Upper lobe of right lung (tissue), 1 donor: Measurements from ENCODE around the gene COL13A1. TPM values are rescaled to one million over a fixed set of nuclear protein-coding genes. Genes with fewer than 3 reads are reported as not detected.

ENCODE experiments used
- ATAC-seq: fragments of 200-7000 bp; cut with Tn5 transposase; one replicate; pipeline ENCODE4 v1.9.1; 2020; ENCODE audit warnings: mild to moderate bottlenecking, moderate library complexity
- DNase-seq: peaks from one replicate; pipeline ENCODE4 v3.0.0-alpha.2; 2020
- H3K27ac ChIP-seq: fragments of 200-600 bp; one replicate; pipeline ENCODE4 v1.8.0; 2022
- H3K27me3 ChIP-seq: fragments of 200-600 bp; one replicate; pipeline ENCODE4 v1.8.0; 2022; ENCODE audit warnings: mild to moderate bottlenecking
- H3K36me3 ChIP-seq: fragments of 200-600 bp; one replicate; pipeline ENCODE4 v1.8.0; 2022
- H3K4me1 ChIP-seq: fragments of 200-600 bp; one replicate; pipeline ENCODE4 v1.8.0; 2022
- H3K4me3 ChIP-seq: fragments of 200-600 bp; one replicate; pipeline ENCODE4 v1.8.0; 2022; ENCODE audit warnings: mild to moderate bottlenecking
- H3K9me3 ChIP-seq: fragments of 200-600 bp; one replicate; pipeline ENCODE4 v1.8.0; 2022
- intact Hi-C: fragments of 100-400 bp; cut with DNase I; formaldehyde crosslinking; loops from one replicate; pipeline ENCODE4 v1.11.0; 2022
- total RNA-seq: library from RNA; stranded (reverse); fragmentation: NEBNext Ultra II Directional; extraction: Animal tissue kit (Norgen Biotek cat#: 25700); gene quantifications from one replicate; pipeline ENCODE4 v1.2.1, GENCODE V29; 2021
- TF ChIP-seq, protein P1 (sequence below): fragments of 200-600 bp; IDR thresholded peaks from one replicate; pipeline ENCODE4 v1.8.0; 2022; ENCODE audit warnings: antibody characterized with exemption
- donor health status: DM: no; HTN: yes; CAD: no; lungs with severe emphysema.

The COL13A1 gene
- total RNA-seq, 1 donor from 2014 or later: 13.5 TPM

DNA sequence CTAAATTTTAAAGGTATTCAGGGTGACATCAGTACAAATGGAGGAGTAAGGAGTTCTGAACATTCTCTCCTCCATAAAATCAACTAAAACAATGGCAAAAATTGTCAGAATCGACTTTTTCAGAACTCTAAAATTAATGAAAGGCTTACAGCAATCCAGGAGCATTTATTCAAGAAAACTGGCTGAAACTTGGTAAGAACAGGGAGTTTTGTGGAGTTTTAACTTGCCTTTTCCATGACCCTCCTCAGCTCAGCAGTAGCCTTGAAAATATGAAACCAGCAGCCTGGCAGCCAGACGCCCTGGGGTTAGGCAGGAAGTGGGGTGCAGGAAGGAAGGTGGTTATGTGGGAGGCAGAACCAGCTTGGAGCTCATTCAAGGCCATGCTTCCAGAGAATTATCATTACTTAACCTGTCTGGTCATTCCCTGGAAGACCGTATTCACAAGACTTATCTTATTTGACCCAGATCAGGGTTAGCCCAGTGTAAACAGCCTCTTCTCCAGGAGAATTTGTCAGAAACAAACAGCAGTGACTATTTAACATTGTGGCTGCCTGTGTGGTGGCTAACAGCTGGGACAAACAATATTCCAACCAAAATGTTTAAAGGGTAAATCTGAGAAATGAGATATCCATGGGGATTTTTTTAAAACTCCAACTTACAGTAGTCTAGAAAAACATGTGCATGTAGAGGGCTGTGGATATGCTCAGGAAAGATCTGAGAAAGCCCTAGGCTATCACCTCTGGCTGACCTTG, 175.3 kb downstream of the COL13A1 start:
- Histone ChIP-seq H3K27me3 (peaks cover 7% of the 10 kb centered on the region), H3K4me3 (no peak overlapping the region), H3K4me1 (no peaks in the 10 kb centered on the region), H3K36me3 (no peaks in the 10 kb centered on the region), H3K9me3 (no peaks in the 10 kb centered on the region), H3K27ac (no peak overlapping the region)
- DNase-seq: no peak
- no peak for ATAC-seq
- intact Hi-C loops: no loop called here
- TF ChIP-seq, protein P1, sequence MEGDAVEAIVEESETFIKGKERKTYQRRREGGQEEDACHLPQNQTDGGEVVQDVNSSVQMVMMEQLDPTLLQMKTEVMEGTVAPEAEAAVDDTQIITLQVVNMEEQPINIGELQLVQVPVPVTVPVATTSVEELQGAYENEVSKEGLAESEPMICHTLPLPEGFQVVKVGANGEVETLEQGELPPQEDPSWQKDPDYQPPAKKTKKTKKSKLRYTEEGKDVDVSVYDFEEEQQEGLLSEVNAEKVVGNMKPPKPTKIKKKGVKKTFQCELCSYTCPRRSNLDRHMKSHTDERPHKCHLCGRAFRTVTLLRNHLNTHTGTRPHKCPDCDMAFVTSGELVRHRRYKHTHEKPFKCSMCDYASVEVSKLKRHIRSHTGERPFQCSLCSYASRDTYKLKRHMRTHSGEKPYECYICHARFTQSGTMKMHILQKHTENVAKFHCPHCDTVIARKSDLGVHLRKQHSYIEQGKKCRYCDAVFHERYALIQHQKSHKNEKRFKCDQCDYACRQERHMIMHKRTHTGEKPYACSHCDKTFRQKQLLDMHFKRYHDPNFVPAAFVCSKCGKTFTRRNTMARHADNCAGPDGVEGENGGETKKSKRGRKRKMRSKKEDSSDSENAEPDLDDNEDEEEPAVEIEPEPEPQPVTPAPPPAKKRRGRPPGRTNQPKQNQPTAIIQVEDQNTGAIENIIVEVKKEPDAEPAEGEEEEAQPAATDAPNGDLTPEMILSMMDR: no peak

DNA sequence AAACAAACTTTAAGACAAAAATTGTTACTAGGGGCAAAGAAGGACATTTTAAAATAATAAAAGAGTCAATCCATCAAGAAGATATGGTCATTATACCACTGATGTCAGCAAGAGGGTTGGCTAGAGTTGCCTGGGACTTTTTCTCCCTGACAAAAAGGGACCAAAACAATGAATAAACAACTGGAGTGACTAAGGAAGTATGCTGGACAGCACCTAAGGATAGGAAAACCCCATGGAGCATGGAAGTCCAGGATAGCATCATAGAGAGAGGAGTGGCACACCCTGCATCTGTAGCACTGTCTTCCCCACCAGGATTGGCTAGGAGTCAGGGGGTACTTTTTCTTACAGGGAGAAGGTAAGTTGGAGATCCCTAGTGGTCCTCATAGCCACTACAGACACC, 177.5 kb downstream of the COL13A1 start:
- DNase-seq (no peak), ATAC-seq (no peak)
- TF ChIP-seq, protein P1: no peak
- Histone ChIP-seq H3K27me3 (peaks cover 9% of the 10 kb centered on the region), H3K4me1 (no peaks in the 10 kb centered on the region), H3K9me3 (no peaks in the 10 kb centered on the region), H3K27ac (no peak overlapping the region), H3K4me3 (no peak overlapping the region), H3K36me3 (no peaks in the 10 kb centered on the region)
- intact Hi-C loops: no loop called here

DNA sequence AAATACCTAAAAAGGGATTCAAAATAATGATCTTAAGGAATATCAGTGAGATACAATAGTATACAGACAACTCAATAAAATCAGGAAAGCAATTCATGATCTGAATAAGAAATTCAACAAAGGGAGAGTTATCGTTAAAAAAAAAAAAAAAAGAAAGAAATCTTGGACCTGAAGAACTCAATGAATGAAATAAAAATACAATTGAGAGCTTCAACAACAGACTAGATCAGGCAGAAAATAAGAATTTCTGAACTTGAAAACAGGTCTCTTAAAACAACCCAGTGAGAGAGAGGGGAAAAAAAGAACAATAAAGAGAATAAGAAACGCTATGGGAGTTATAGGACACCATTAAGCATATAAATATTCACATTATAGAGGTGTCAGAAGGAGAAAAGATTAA, 179.0 kb downstream of the COL13A1 start:
- ATAC-seq (no peak), DNase-seq (no peak)
- TF ChIP-seq, protein P1: no peak
- intact Hi-C loops: no loop called here
- Histone ChIP-seq H3K9me3 (no peaks in the 10 kb centered on the region), H3K4me3 (no peak overlapping the region), H3K27ac (no peak overlapping the region), H3K36me3 (no peaks in the 10 kb centered on the region), H3K27me3 (peaks cover 4% of the 10 kb centered on the region), H3K4me1 (no peaks in the 10 kb centered on the region)

DNA sequence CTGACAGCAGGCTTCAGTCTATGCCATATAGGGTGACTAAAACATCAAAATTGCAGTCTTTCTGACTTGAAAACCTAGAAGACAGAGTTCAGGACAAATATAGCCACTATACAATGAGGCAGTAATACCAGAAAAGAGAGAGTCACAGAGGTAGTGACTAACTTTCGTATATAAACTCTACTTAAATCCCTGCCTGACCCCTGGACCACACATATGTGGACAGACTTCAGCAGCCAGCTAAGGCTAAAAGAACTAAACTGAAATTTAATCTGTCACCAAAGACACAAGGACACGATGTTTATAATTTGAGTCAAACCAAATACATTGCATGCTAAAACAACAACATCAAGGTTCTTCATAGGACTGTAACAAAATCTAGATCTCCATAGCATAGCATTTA, 186.4 kb downstream of the COL13A1 start:
- no peaks in the 10 kb centered on the region for H3K9me3 ChIP-seq
- no peaks in the 10 kb centered on the region for H3K4me1 ChIP-seq
- no peaks in the 10 kb centered on the region for H3K36me3 ChIP-seq
- ATAC-seq: no peak
- no peak for DNase-seq
- no peak overlapping the region for H3K4me3 ChIP-seq
- TF ChIP-seq, protein P1: no peak
- intact Hi-C loops: no loop called here
- no peaks in the 10 kb centered on the region for H3K27me3 ChIP-seq
- H3K27ac ChIP-seq: no peak overlapping the region

DNA sequence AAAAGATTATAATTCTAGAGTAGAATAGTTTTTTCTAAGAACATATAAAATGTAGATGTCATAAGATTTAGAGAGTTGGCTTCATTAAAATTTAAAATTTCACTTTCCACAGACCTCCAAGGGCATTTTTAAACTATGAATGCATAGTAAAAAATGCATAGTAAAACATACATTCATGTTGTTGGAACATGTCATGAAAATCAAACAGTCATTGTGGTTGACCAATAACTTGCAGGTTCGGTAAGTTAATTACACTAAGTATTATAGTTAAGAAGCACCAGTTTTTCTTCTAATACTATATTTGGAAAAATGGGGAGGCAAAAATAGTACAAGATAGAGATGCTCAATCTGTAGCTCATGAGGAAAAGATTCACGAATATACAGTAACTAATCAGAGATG, 189.4 kb downstream of the COL13A1 start:
- intact Hi-C loops: no loop called here
- no peaks in the 10 kb centered on the region for H3K36me3 ChIP-seq
- DNase-seq (no peak), ATAC-seq (no peak)
- H3K27me3 ChIP-seq: no peaks in the 10 kb centered on the region
- TF ChIP-seq, protein P1: no peak
- no peak overlapping the region for H3K27ac ChIP-seq
- no peak overlapping the region for H3K4me3 ChIP-seq
- no peaks in the 10 kb centered on the region for H3K9me3 ChIP-seq
- H3K4me1 ChIP-seq: no peaks in the 10 kb centered on the region

DNA sequence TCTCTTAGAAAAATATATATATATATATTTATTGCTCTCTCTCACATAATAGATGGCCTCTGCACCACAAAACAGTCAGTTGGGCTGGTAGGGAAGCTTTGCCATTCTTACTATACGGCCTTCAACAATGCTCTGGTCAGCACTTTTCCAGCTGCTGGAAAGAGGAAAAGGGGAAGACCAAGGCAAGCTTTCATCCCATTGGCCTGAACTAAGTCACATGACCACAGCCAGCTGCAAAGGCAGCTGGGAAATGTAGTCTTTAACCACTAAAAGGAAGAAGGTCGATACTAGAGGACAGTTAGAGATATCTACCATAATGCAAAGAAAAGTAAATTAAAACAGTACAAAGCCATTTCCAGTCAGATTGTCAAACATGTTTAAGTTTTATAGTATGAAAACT, 192.6 kb downstream of the COL13A1 start:
- no peaks in the 10 kb centered on the region for H3K36me3 ChIP-seq
- no peaks in the 10 kb centered on the region for H3K27me3 ChIP-seq
- H3K4me3 ChIP-seq: no peak overlapping the region
- H3K4me1 ChIP-seq: no peaks in the 10 kb centered on the region
- TF ChIP-seq, protein P1: no peak
- no peak overlapping the region for H3K27ac ChIP-seq
- no peaks in the 10 kb centered on the region for H3K9me3 ChIP-seq
- intact Hi-C loops: no loop called here
- DNase-seq: no peak
- ATAC-seq: peak; percentile 88
